ENCODE measurements around the gene WDR75. TPM values are rescaled to one million over a fixed set of nuclear protein-coding genes. Genes with fewer than 3 reads are reported as not detected.

Gene WDR75
- total and polyA plus RNA-seq, 2 donors (not counting 3 experiments of a cell fraction or from before 2014, with no cell fraction given), result 17.4 to 44.8 TPM

DNA sequence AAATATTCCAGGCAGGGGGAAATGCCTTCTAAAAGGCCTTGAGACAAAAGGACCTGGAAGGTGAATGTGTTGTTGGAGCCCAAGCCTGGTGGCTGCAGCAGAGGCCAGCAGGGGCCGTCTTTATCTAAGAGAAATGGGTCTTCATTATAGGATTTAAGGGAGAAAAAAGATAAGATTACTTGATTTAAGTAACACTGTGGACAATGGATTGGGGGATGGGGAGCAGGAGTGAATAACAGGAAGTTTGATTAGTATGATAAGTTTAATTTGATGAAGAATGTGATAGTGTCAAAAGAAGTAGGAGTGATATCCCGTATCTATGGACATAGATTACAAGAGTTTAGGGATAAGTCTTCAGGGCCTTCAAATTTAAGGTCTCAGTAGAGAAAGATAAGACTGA, 64.2 kb downstream of the WDR75 start:
- Histone ChIP-seq H3K4me3 (replicated peaks in 1 of 3; ENCODE audit: insufficient read depth in 1 of 3, low read depth in 1 of 3, low read length in 3 of 3) (no peak overlapping the region), H3K27ac (ENCODE audit: insufficient read depth, low read depth, low read length) (no peak overlapping the region), H2AFZ (ENCODE audit: low read depth, low read length) (no peak overlapping the region), H3K4me1 (ENCODE audit: control insufficient read depth, extremely low read depth, insufficient read depth, low read length) (no peaks in the 10 kb centered on the region), H3K36me3 (ENCODE audit: control insufficient read depth in 2 of 2, extremely low read depth in 1 of 2, insufficient read depth in 2 of 2, low read length in 2 of 2) (no peaks in the 10 kb centered on the region), H3K9me1 (replicated peaks; ENCODE audit: control insufficient read depth, extremely low read depth, insufficient read depth, low read length) (no peaks in the 10 kb centered on the region), H3K4me2 (ENCODE audit: insufficient read depth, low read length) (no peak overlapping the region), H3K79me2 (ENCODE audit: control insufficient read depth, insufficient read depth, low read length) (no peaks in the 10 kb centered on the region), H4K20me1 (replicated peaks; ENCODE audit: control insufficient read depth, extremely low read depth, insufficient read depth, low read length) (no peaks in the 10 kb centered on the region), H3K9ac (replicated peaks; ENCODE audit: extremely low read depth, insufficient read depth, low read length) (no peak overlapping the region), H3K9me3 (replicated peaks; ENCODE audit: control insufficient read depth, insufficient read depth, low read length) (no peaks in the 10 kb centered on the region), H3K27me3 (ENCODE audit: control insufficient read depth in 2 of 2, insufficient read depth in 2 of 2, low read length in 2 of 2) (no peaks in the 10 kb centered on the region)
- FAIRE-seq (no peak), DNase-seq (ENCODE audit: low read depth, low spot score) (no peak)
- TF ChIP-seq MAX (IDR thresholded peaks at IDR 0.05; ENCODE audit: insufficient read depth, insufficient read length) (no peak), FOS (IDR thresholded peaks at IDR 0.05; ENCODE audit: borderline replicate concordance, insufficient read depth, low read length) (no peak), POLR2AphosphoS5 (IDR thresholded peaks at IDR 0.05; ENCODE audit: insufficient read depth, low read depth, low read length) (no peak), POLR2A (IDR thresholded peaks at IDR 0.05; ENCODE audit: low read depth, low read length) (no peak), EZH2 (IDR thresholded peaks at IDR 0.05; ENCODE audit: borderline replicate concordance, low read depth, low read length, severe bottlenecking) (no peak), JUN (IDR thresholded peaks at IDR 0.05; ENCODE audit: borderline replicate concordance, insufficient read depth, insufficient read length, low read depth) (no peak), GATA2 (IDR thresholded peaks at IDR 0.05; ENCODE audit: insufficient read depth, insufficient read length, low read depth, low read length) (no peak), MYC (IDR thresholded peaks at IDR 0.05; ENCODE audit: low read depth, low read length) (no peak)
- TF ChIP-seq, protein P1, sequence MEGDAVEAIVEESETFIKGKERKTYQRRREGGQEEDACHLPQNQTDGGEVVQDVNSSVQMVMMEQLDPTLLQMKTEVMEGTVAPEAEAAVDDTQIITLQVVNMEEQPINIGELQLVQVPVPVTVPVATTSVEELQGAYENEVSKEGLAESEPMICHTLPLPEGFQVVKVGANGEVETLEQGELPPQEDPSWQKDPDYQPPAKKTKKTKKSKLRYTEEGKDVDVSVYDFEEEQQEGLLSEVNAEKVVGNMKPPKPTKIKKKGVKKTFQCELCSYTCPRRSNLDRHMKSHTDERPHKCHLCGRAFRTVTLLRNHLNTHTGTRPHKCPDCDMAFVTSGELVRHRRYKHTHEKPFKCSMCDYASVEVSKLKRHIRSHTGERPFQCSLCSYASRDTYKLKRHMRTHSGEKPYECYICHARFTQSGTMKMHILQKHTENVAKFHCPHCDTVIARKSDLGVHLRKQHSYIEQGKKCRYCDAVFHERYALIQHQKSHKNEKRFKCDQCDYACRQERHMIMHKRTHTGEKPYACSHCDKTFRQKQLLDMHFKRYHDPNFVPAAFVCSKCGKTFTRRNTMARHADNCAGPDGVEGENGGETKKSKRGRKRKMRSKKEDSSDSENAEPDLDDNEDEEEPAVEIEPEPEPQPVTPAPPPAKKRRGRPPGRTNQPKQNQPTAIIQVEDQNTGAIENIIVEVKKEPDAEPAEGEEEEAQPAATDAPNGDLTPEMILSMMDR (IDR thresholded peaks at IDR 0.05; ENCODE audit: extremely low read depth in 1 of 2, insufficient read depth in 1 of 2, low read depth in 1 of 2, low read length in 2 of 2), result no peak
- intact Hi-C loops (cut with micrococcal nuclease) (no loop called here), dilution Hi-C loops (cut with MboI; ENCODE audit: extremely low pct_ligation_motif_present, low sequenced_read_pairs) (no loop called here)
- CTCF ChIA-PET, result no interaction called here
- no TSS peak for BruUV-seq (replicated peaks)
- POLR2A ChIA-PET, result no interaction called here

All from endothelial cell of umbilical vein (primary cell).